Ovary (tissue), 9 donors: ENCODE measurements around the gene GNAI3. TPM values are rescaled to one million over a fixed set of nuclear protein-coding genes. Genes with fewer than 3 reads are reported as not detected.

Source experiments
- DNase-seq, 5 donors: peaks; one replicate each; pipeline ENCODE4 v3.0.0-alpha.2; 2019 to 2020
- H3K27ac ChIP-seq, 2 donors: fragments of 200-600 bp; one replicate each; pipeline versions ENCODE4 v1.5.1 to v1.8.0; 2019 to 2022
- H3K27me3 ChIP-seq: fragments of 200-600 bp; one replicate; pipeline ENCODE4 v1.8.0; 2022
- H3K36me3 ChIP-seq: fragments of 200-600 bp; sonication (generic); one replicate; pipeline ENCODE4 v1.5.1; 2019
- H3K4me1 ChIP-seq: one replicate; pipeline ENCODE4 v1.8.1; 2013; ENCODE audit warnings: mild to moderate bottlenecking, moderate library complexity; ENCODE audit not compliant: insufficient read depth
- H3K4me3 ChIP-seq: fragments of 200-600 bp; sonication (generic); one replicate; pipeline ENCODE4 v1.5.1; 2017
- H3K9me3 ChIP-seq, 2 donors: fragments of 200-600 bp in 1 of 2; sonication (generic) in 1 of 2; one replicate each; pipeline versions ENCODE4 v1.5.1 to v1.8.1; 2013 to 2019; ENCODE audit warnings: mild to moderate bottlenecking in 1 of 2, moderate library complexity in 1 of 2
- EP300 ChIP-seq: sonication (generic); formaldehyde crosslinking; IDR thresholded peaks from one replicate; pipeline ENCODE4 v1.6.1; 2017; ENCODE audit warnings: antibody characterized with exemption
- POLR2A ChIP-seq: fragments of 450-650 bp; IDR thresholded peaks from one replicate; pipeline ENCODE4 v1.6.1; 2017; ENCODE audit warnings: antibody characterized with exemption, mild to moderate bottlenecking, moderate library complexity
- WGBS, 3 donors: extraction: QIAGEN DNeasy Blood & Tissue Kit in 1 of 3; methylation state at CpG; one replicate each; pipeline versions ENCODE4 v1.1.5 to v1.1.7; 2013 to 2017; 5-methylcytosine and 5-hydroxymethylcytosine counted together
- intact Hi-C, 4 donors: fragments of 100-400 bp; cut with DNase I; formaldehyde crosslinking; loops; one replicate each; pipeline versions ENCODE4 v1.11.0 to v1.15.1; 2022 to 2023
- polyA plus RNA-seq, 2 donors: library from polyadenylated mRNA; stranded (reverse); fragments of 200-250 nt in 1 of 2; fragments of 350-450 nt in 1 of 2; fragmentation: Illumina TruSeq in 1 of 2; extraction: RNeasy Lipid Tissue Mini Kit (QIAGEN cat#74804) in 1 of 2; gene quantifications; one replicate each; pipeline ENCODE4 v1.2.3, GENCODE V29; 2013 to 2014
- total RNA-seq, 7 donors: library from RNA; depleted of rRNA in 2 of 7; stranded (reverse); fragments of >200 nt in 2 of 7; fragmentation: NEBNext Ultra II Directional in 3 of 7; extraction: Animal tissue kit (Norgen Biotek cat#: 25700) in 3 of 7; gene quantifications; one replicate each; pipeline versions ENCODE4 v1.1.0 to v1.2.4, GENCODE V29; 2016 to 2023
- TF ChIP-seq, protein P1 (sequence below), 3 donors: fragments of 450-650 bp in 2 of 3; fragments of 200-600 bp in 1 of 3; IDR thresholded peaks; one replicate each; pipeline versions ENCODE4 v1.5.1 to v1.8.0; 2016 to 2022; ENCODE audit warnings: antibody characterized with exemption in 3 of 3, mild to moderate bottlenecking in 1 of 3
- donor health status: DM: no; HTN: no; CAD: no; lungs with moderate emphysema.
- donor health status: DM: no; HTN: no; CAD: no.
- donor health status: Bipolar disorder and iron deficiency.
- donor health status: DM: yes; HTN: yes; CAD: no.
- donor health status: DM: no; HTN: no; CAD: no.
- donor health status: DM: yes; HTN: yes; CAD: no.

Gene GNAI3
- total and polyA plus RNA-seq, 9 donors: 3.0 to 6.2 (median 4.8) TPM

GRCh38 chr1:109609881-109610280 lies 61.5 kb downstream of the GNAI3 start:
- H3K4me3 ChIP-seq: no peak overlapping the region
- intact Hi-C loops: no loop called here
- 85 to 90% (median 86%) methylated on average over 3 of the region's 3 CpGs for WGBS, 3 donors

DNA sequence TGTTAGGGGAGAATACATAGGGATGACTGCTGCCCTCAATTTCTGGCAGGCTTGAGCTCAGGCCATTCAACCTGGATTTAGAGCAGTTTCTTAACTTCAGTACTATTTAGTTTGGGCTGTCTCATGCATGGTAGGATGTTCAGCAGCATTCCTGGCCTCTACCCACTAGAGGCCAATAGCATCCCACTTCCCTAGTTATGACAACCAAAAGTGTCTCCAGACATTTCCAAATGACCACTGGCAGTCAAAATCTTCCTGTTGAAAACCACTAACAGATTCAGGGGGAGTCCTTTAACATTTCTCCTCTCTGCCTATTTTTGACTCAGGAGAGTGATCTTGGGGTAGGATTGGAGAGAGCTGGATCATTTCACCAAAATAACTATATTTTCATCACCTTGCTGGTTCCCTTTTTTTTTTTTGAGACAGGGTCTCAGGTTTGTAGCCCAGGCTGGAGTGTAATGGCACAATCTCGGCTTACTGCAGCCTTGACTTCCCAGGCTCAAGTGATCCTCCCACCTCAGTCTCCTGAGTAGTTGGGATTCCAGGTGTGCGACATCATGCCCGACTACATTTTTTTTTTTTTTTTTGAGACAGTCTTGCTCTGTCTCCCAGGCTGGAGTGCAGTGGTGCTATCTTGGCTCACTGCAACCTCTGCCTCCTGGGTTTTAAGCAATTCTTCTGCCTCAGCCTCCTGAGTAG lies 62.3 kb downstream of the GNAI3 start:
- Histone ChIP-seq H3K27ac (no peak overlapping the region), H3K27me3 (no peaks in the 10 kb centered on the region), H3K36me3 (no peaks in the 10 kb centered on the region), H3K4me1 (no peaks in the 10 kb centered on the region), H3K9me3 (no peaks in the 10 kb centered on the region), H3K4me3 (no peak overlapping the region)
- intact Hi-C loops: no loop called here
- WGBS, 3 donors: 20 to 35% (median 22%) methylated on average over 3 of the region's 3 CpGs
- no peak for DNase-seq
- TF ChIP-seq POLR2A (no peak), EP300 (no peak)
- TF ChIP-seq, protein P1, sequence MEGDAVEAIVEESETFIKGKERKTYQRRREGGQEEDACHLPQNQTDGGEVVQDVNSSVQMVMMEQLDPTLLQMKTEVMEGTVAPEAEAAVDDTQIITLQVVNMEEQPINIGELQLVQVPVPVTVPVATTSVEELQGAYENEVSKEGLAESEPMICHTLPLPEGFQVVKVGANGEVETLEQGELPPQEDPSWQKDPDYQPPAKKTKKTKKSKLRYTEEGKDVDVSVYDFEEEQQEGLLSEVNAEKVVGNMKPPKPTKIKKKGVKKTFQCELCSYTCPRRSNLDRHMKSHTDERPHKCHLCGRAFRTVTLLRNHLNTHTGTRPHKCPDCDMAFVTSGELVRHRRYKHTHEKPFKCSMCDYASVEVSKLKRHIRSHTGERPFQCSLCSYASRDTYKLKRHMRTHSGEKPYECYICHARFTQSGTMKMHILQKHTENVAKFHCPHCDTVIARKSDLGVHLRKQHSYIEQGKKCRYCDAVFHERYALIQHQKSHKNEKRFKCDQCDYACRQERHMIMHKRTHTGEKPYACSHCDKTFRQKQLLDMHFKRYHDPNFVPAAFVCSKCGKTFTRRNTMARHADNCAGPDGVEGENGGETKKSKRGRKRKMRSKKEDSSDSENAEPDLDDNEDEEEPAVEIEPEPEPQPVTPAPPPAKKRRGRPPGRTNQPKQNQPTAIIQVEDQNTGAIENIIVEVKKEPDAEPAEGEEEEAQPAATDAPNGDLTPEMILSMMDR (IDR thresholded peaks at IDR 0.05): no peak

More at GRCh38 chr1:109609881-109610280, 61.5 kb downstream of the GNAI3 start:
- H3K4me1 ChIP-seq: no peaks in the 10 kb centered on the region
- no peak for DNase-seq
- TF ChIP-seq EP300 (no peak), POLR2A (no peak)
- TF ChIP-seq, protein P1 (IDR thresholded peaks at IDR 0.05): no peak
- no peaks in the 10 kb centered on the region for H3K36me3 ChIP-seq
- H3K27ac ChIP-seq: no peak overlapping the region
- no peaks in the 10 kb centered on the region for H3K9me3 ChIP-seq
- H3K27me3 ChIP-seq: no peaks in the 10 kb centered on the region

DNA sequence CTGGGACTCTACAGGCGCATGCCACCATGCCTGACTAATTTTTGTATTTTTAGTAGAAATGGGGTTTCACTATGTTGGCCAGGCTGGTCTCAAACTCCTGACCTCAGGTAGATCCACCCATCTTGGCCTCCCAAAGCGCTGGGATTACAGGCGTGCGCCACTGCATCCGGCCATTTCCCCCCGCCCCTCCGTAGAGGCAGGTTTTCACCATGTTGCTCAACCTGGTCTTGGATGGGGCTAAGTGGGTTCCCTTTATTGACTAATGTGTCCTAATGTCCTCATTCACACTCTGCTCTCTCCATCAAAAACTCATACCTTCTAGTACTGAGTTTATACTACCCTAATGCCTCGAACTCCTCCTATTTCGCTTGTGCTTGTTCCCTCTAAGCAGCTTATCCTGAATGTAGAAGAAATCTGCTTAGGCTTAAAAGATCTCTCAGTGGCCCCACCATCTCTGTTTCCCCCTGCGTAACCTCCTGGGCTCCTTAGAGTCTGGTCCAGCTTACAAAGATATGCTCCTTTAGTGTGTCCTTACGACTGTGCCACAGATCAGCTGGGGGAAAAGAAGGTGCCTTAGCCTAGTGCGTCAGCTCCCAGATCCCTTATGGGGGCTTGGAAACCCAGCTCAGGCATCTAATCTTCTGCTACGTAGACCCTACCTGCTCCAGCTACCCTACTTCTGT lies 63.0 kb downstream of the GNAI3 start:
- TF ChIP-seq POLR2A (no peak), EP300 (no peak)
- TF ChIP-seq, protein P1 (IDR thresholded peaks at IDR 0.05): no peak
- H3K4me3 ChIP-seq: no peak overlapping the region
- no peaks in the 10 kb centered on the region for H3K27me3 ChIP-seq
- 93 to 96% (median 94%) methylated on average over 13 of the region's 13 CpGs for WGBS, 3 donors
- no peaks in the 10 kb centered on the region for H3K36me3 ChIP-seq
- no peak for DNase-seq
- no peaks in the 10 kb centered on the region for H3K9me3 ChIP-seq
- intact Hi-C loops: no loop called here
- no peak overlapping the region for H3K27ac ChIP-seq
- H3K4me1 ChIP-seq: no peaks in the 10 kb centered on the region

DNA sequence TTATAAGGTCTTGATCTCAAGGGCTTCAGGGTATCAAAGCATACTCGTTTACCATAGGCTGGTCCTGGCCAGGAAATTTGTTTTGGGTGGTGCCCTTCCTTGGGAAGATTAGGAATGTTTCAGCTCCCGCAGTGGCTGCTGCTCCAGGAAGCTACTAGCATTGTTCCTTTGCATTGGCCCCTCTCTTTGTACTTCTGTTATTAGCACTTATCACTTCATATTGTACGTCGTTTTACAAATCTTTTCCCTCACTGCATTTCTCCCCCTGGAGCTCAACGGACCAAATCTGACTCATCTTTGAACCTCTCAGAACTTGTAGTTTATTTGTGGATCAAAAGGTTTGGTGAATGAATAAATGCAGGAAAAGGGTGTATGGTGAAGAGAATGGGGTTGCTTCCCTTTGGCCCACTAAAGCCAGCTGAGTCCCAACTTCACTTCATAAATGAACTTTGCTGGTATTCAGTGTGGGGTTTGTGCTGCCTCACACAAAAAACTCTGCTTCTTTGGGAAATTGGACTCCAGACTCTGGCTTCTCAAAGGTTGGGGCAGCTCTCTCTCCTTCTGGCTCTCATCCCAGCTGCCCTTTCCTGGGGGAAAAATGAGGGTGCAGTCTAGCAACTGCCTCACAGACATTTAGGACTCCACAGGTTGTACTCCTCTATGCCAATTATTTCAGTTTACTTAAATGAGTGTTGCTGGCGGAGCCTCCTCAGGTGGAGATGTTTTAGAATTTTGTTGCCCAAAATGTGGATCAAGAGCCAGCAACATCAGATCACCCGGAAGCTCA lies 65.1 kb downstream of the GNAI3 start:
- H3K36me3 ChIP-seq: no peaks in the 10 kb centered on the region
- 39 to 53% (median 39%) methylated on average over 7 of the region's 7 CpGs for WGBS, 3 donors
- H3K4me1 ChIP-seq: no peaks in the 10 kb centered on the region
- intact Hi-C loops: no loop called here
- no peak overlapping the region for H3K27ac ChIP-seq
- TF ChIP-seq, protein P1 (IDR thresholded peaks at IDR 0.05): no peak
- no peak for TF ChIP-seq POLR2A
- TF ChIP-seq EP300: no peak
- no peaks in the 10 kb centered on the region for H3K27me3 ChIP-seq
- DNase-seq: no peak
- H3K9me3 ChIP-seq: no peaks in the 10 kb centered on the region
- no peak overlapping the region for H3K4me3 ChIP-seq
